VCaP (cell line): ENCODE data around the gene NLGN2.

Source experiments
- H3K27ac ChIP-seq: fragments of 450-650 bp; 2 replicates; pipeline ENCODE4 v1.5.1; 2017
- TF ChIP-seq, protein P1 (sequence below): fragments of 450-650 bp; conservative IDR thresholded peaks from 2 replicates; pipeline ENCODE4 v1.5.1; 2017; ENCODE audit warnings: mild to moderate bottlenecking, moderate library complexity

NLGN2 gene

GRCh38 chr17:7416323-7416722, 8.7 kb downstream of the NLGN2 start:
- TF ChIP-seq, protein P1, sequence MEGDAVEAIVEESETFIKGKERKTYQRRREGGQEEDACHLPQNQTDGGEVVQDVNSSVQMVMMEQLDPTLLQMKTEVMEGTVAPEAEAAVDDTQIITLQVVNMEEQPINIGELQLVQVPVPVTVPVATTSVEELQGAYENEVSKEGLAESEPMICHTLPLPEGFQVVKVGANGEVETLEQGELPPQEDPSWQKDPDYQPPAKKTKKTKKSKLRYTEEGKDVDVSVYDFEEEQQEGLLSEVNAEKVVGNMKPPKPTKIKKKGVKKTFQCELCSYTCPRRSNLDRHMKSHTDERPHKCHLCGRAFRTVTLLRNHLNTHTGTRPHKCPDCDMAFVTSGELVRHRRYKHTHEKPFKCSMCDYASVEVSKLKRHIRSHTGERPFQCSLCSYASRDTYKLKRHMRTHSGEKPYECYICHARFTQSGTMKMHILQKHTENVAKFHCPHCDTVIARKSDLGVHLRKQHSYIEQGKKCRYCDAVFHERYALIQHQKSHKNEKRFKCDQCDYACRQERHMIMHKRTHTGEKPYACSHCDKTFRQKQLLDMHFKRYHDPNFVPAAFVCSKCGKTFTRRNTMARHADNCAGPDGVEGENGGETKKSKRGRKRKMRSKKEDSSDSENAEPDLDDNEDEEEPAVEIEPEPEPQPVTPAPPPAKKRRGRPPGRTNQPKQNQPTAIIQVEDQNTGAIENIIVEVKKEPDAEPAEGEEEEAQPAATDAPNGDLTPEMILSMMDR: no peak
- H3K27ac ChIP-seq: no peak overlapping the region

DNA sequence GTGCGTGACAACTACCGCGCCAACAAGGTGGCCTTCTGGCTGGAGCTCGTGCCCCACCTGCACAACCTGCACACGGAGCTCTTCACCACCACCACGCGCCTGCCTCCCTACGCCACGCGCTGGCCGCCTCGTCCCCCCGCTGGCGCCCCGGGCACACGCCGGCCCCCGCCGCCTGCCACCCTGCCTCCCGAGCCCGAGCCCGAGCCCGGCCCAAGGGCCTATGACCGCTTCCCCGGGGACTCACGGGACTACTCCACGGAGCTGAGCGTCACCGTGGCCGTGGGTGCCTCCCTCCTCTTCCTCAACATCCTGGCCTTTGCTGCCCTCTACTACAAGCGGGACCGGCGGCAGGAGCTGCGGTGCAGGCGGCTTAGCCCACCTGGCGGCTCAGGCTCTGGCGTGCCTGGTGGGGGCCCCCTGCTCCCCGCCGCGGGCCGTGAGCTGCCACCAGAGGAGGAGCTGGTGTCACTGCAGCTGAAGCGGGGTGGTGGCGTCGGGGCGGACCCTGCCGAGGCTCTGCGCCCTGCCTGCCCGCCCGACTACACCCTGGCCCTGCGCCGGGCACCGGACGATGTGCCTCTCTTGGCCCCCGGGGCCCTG, 9.5 kb downstream of the NLGN2 start:
- TF ChIP-seq, protein P1: no peak
- no peak overlapping the region for H3K27ac ChIP-seq

DNA sequence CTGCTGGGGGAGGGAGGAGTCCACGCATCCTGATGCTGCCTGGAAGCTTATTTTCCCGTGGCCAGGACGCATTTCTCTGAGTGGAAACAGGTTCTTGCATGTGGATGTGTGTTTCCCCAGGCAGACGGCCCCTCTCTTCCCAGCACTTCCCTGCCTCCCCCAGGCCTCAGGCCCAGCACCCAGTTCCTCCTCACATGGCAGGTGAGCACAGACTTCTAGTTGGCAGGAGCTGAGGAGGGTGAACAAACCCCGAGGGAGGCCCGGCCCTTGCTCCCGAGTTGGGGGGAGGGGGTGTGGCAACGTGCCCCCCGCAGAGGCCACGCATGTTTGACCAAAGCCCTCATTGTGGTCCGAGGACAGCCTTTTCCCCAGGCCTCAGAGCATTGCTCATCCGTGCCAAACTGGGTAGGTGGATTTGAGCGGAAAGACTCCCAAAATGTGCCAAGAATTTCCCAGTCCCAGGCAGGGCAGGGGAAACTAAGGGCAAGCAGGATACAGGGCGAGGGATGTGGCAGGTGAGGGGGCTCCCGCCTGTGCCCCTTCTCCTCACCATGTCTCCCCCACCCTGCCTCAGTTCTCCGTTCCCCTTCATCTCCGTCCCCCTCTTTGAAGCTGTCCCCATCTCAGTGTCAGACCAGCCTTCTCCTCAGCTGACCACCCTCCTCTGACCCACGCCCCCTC, 11.0 kb downstream of the NLGN2 start:
- H3K27ac ChIP-seq: no peak overlapping the region
- TF ChIP-seq, protein P1: no peak

DNA sequence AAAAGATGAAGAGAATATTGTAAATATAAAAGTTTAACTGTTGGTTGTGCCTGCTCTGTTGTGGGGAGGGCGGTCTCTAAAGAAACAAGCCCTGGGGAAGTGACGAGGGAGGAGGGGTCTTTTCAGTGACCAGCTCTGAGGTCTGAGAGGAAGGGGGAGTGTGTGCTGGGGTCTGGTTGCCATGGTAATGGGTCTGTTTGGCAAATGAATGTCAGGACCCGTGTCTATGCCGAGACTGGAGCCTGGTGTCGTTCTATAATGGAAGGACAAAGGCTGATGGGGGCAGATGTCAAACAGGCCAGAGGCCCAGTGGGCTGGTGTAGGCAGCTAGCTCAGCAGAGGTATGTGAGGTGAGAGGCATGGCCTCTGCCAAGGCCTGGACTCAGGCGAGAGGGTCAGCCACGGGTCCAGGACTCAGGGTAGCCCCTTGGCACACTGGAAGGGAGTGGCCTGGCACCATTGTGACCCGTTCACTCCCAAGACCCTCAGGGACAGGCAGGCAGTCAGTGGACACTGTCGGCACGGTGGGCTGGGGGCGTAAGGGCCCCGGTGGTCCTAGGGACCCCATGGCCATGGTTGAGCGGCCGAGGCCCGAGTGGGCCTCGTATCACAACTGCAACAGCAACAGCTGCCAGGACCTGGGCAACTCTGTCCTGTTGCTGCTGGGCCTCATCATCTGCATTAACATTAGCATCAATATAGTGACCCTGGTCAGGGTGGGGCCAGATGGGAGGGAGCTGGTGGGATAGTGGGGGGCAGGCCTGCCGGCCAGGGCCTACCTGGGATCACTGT, 12.4 kb downstream of the NLGN2 start, which contains the start of gene SPEM1:
TSS of gene SPEM1 (plus strand) at position 506 of the 792 bp plus-strand sequence. CDS start at position 567, 61 bp downstream.
- H3K27ac ChIP-seq: no peak within 1 kb of the TSS
- TF ChIP-seq, protein P1: no peak

DNA sequence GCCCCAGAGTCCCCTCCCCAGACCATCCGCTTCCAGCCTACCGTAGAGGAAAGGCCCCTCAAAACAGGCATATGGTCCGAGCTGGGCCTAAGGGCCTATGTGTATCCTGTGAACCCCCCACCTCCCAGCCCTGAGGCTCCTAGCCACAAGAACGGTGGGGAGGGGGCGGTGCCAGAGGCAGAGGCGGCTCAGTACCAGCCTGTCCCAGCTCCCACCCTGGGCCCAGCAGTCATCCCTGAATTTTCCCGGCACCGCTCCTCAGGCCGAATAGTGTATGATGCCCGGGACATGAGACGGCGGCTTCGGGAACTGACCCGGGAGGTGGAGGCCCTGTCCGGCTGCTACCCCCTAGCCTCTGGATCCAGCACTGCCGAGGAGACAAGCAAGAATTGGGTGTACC, 13.5 kb downstream of the NLGN2 start:
- TF ChIP-seq, protein P1: no peak
- H3K27ac ChIP-seq: no peak overlapping the region

DNA sequence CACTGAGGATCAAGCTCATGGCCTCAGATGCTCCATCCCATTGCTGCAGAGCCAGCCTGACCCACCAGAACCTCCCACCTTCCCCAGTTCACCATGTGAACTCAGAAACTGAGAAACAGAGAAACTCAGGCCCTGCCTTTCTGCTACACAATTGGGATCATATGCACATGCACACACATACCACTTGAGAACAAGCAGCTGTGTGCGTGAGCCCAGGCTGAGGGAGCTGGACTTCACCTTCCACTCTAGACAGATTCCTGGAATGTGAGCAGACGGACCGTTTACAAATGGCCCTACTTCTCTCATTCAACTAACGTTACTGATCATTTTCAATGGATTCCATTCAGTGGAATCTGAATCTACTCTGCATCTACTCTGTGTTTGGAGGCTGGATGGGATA, 16.0 kb downstream of the NLGN2 start:
- TF ChIP-seq, protein P1: no peak

DNA sequence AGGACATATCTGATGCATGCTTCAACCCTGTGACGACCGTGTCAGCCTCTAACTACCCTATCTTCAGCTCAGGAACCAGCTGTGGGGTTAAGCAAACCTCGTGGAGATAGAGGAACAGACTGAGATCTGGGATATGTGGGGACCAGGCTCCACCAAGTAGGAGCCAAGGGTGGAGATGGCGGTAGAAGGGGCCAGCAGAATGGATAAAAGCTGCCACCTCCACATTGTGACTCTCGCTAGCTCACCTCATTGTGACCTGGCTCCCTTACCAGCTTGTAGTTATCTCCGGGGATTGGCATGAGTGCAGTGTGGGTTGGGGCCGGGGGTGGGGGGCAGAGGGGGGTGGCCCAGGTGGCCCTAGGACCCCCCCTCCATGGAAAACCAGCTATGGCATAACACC, 17.7 kb downstream of the NLGN2 start, which contains the start of gene SPEM2:
TSS of gene SPEM2 (plus strand) at position 301 of the 400 bp plus-strand sequence. CDS start at position 374, 73 bp downstream.
- H3K27ac ChIP-seq: no peak within 1 kb of the TSS
- TF ChIP-seq, protein P1: no peak

More for the DNA sequence above, 16.0 kb downstream of the NLGN2 start:
- H3K27ac ChIP-seq: no peak overlapping the region
